Thoracic aorta (tissue), 2 donors: ENCODE data around the gene PAPPA2. TPM values are rescaled to one million over a fixed set of nuclear protein-coding genes. Genes with fewer than 3 reads are reported as not detected.

Source experiments
- ATAC-seq: fragments of 150-250 bp; one replicate; pipeline ENCODE4 v1.8.0; 2017; ENCODE audit warnings: low read depth; ENCODE audit not compliant: insufficient number of reproducible peaks, low FRiP score
- DNase-seq: peaks from one replicate; pipeline ENCODE4 v3.0.0-alpha.2; 2020; ENCODE audit warnings: low spot score
- H3K27ac ChIP-seq, 2 donors: fragments of 200-600 bp; sonication (generic); 1 replicate in 1 of 2; 2 replicates in 1 of 2; pipeline ENCODE4 v1.5.1; 2016; ENCODE audit warnings: mild to moderate bottlenecking in 2 of 2, moderate library complexity in 2 of 2
- H3K27me3 ChIP-seq: fragments of 200-600 bp; sonication (generic); replicated peaks from 2 replicates; pipeline ENCODE4 v1.6.0; 2016; ENCODE audit warnings: mild to moderate bottlenecking; ENCODE audit not compliant: insufficient read depth
- H3K36me3 ChIP-seq: fragments of 200-600 bp; sonication (generic); one replicate; pipeline ENCODE4 v1.5.1; 2016
- H3K4me1 ChIP-seq, 2 donors: fragments of 200-600 bp; sonication (generic); 1 replicate in 1 of 2; 2 replicates in 1 of 2; pipeline versions ENCODE4 v1.5.1 to v1.6.0; 2016; ENCODE audit warnings: low read depth in 2 of 2, mild to moderate bottlenecking in 1 of 2; ENCODE audit not compliant: control insufficient read depth in 1 of 2
- H3K4me3 ChIP-seq: fragments of 200-600 bp; sonication (generic); 2 replicates; pipeline ENCODE4 v1.5.1; 2016; ENCODE audit warnings: mild to moderate bottlenecking
- H3K9me3 ChIP-seq: fragments of 200-600 bp; sonication (generic); 2 replicates; pipeline ENCODE4 v1.5.1; 2016
- total RNA-seq, 2 donors: library from RNA; depleted of rRNA; stranded (reverse); fragments of >200 nt; gene quantifications; one replicate each; pipeline versions ENCODE4 v1.1.0 to v1.2.3, GENCODE V29; 2016
- TF ChIP-seq, protein P1 (sequence below): fragments of 200-600 bp; sonication (generic); IDR thresholded peaks from one replicate; pipeline ENCODE4 v1.5.1; 2019; ENCODE audit warnings: antibody characterized with exemption

PAPPA2 gene
- total RNA-seq, 2 donors from 2014 or later: 1.1 to 2.0 TPM

DNA sequence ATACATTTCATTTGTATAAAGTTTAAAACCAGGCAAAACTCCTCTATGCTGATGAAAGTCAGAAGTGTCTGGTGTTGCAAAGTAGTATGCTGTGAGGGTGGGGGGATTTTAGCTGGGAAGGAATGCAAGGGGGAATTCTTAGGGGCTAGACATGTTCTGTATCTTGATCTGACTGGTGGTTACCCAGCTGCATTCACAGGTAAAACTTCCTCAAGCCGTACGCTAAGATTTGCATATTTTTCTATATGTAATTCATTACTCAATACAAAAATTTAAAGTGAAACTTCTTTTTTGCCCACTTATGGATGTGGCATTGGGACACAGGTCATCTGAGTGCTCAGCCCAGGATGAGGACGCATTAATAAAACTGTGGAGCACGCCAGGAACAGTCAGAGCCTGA lies 323.3 kb downstream of the PAPPA2 start:
- TF ChIP-seq, protein P1, sequence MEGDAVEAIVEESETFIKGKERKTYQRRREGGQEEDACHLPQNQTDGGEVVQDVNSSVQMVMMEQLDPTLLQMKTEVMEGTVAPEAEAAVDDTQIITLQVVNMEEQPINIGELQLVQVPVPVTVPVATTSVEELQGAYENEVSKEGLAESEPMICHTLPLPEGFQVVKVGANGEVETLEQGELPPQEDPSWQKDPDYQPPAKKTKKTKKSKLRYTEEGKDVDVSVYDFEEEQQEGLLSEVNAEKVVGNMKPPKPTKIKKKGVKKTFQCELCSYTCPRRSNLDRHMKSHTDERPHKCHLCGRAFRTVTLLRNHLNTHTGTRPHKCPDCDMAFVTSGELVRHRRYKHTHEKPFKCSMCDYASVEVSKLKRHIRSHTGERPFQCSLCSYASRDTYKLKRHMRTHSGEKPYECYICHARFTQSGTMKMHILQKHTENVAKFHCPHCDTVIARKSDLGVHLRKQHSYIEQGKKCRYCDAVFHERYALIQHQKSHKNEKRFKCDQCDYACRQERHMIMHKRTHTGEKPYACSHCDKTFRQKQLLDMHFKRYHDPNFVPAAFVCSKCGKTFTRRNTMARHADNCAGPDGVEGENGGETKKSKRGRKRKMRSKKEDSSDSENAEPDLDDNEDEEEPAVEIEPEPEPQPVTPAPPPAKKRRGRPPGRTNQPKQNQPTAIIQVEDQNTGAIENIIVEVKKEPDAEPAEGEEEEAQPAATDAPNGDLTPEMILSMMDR: no peak
- H3K4me3 ChIP-seq: no peak overlapping the region
- no peaks in the 10 kb centered on the region for H3K9me3 ChIP-seq
- DNase-seq (no peak), ATAC-seq (no peak)
- no peaks in the 10 kb centered on the region for H3K4me1 ChIP-seq
- H3K27me3 ChIP-seq: no peaks in the 10 kb centered on the region
- no peak overlapping the region for H3K27ac ChIP-seq
- no peaks in the 10 kb centered on the region for H3K36me3 ChIP-seq

DNA sequence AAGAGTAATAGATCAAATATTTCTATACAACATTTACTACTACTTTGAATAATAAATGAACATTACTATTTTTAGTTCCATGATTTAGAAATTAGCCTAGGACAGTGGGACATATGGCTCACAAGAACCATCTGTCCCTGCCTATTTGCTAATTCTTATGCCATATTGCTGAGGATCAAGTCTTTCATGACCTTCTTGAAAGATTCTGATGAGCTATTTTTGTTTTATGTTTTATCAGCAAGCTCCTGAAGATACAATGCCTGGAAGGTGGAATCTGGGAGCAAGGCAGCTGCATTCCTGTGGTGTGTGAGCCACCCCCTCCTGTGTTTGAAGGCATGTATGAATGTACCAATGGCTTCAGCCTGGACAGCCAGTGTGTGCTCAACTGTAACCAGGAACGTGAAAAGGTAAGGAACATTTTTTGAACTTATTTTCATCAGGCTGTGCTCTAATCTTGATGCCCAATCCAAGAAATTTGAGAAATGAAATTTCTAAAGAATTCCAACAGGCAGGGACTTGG lies 326.7 kb downstream of the PAPPA2 start:
- Histone ChIP-seq H3K36me3 (no peaks in the 10 kb centered on the region), H3K4me1 (no peaks in the 10 kb centered on the region), H3K4me3 (no peak overlapping the region), H3K27ac (no peak overlapping the region), H3K27me3 (no peaks in the 10 kb centered on the region), H3K9me3 (no peaks in the 10 kb centered on the region)
- TF ChIP-seq, protein P1: no peak
- no peak for DNase-seq
- no peak for ATAC-seq

DNA sequence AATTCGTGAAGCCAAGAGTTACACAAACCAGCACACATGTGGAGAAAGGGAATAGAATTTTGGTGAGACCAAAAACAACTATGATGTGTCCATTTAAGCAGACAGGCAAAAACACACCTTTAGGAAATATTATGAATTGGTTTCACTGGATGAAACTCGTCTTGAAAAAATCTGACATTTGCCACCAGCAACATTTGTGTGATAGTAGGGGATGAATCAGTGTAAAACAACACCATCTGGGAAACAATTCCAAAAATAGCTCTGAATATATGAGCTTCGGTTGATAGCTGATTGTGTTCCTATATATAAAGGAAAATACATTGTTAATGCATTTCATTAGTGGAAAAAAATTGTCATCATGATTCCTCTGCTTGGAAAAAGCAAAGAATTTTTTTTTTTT lies 327.8 kb downstream of the PAPPA2 start:
- ATAC-seq (no peak), DNase-seq (no peak)
- Histone ChIP-seq H3K27ac (no peak overlapping the region), H3K27me3 (no peaks in the 10 kb centered on the region), H3K9me3 (no peaks in the 10 kb centered on the region), H3K36me3 (no peaks in the 10 kb centered on the region), H3K4me1 (no peaks in the 10 kb centered on the region), H3K4me3 (no peak overlapping the region)
- TF ChIP-seq, protein P1: no peak

DNA sequence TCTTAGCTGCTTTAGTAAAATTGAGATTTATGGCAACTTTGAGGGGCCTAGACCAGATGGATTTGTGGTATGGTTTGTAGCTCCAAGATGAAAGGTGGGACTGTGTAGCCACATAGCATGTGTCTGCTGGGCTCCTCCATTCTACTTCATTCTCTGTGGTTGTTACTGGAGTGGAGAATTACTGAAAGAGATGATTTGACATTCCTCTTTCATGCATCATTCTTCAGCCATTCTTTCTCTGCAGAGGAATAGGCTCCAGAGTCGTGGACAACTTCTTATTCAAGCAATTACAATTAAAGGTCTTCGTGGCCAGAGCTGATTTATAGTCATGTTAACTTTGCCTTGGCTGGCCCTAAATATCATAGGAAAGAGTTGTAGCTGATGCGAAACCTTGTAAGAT lies 328.9 kb downstream of the PAPPA2 start:
- Histone ChIP-seq H3K36me3 (no peaks in the 10 kb centered on the region), H3K27me3 (no peaks in the 10 kb centered on the region), H3K27ac (no peak overlapping the region), H3K9me3 (no peaks in the 10 kb centered on the region), H3K4me3 (no peak overlapping the region), H3K4me1 (no peaks in the 10 kb centered on the region)
- no peak for ATAC-seq
- no peak for DNase-seq
- TF ChIP-seq, protein P1: no peak

DNA sequence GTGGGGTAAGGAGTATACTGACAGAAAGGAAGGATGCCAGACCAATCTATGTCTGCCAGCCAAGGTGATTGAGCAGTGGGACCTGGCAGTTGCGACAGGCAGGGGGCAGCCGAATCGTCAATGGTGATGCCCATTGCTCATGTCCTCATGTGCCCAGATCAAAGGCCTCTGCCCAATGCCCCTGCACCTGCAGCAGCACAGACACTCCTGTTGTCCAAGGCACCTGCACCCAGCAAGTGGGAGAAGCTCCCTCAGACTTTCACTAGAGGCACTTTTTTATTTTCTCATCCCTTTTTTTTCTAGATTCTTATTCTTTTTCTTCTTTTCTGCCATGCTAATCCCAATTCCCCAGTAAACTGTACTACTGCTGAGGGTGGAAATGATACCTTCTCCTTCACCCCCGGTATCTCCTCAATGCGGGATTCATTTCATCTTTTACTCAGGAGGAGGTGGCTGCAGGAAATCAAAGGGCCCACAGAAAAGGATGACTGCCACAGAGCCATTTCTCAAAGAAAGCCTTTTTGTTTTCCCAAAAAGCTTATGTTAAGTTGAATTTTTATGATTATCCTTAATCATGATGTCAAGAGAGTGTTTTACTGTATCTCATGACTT lies 332.0 kb downstream of the PAPPA2 start:
- H3K4me3 ChIP-seq: no peak overlapping the region
- H3K36me3 ChIP-seq: no peaks in the 10 kb centered on the region
- no peaks in the 10 kb centered on the region for H3K27me3 ChIP-seq
- H3K27ac ChIP-seq: no peak overlapping the region
- H3K9me3 ChIP-seq: no peaks in the 10 kb centered on the region
- TF ChIP-seq, protein P1: no peak
- no peak for ATAC-seq
- no peak for DNase-seq
- H3K4me1 ChIP-seq: no peaks in the 10 kb centered on the region
